Transverse colon (tissue), 4 donors: ENCODE measurements around the gene CFAP210. TPM values are rescaled to one million over a fixed set of nuclear protein-coding genes. Genes with fewer than 3 reads are reported as not detected.

Experiments used
- DNase-seq: peaks from one replicate; pipeline ENCODE4 v3.0.0-alpha.2; 2019
- H3K27ac ChIP-seq, 4 donors: fragments of 200-600 bp; sonication (generic); 2 replicates each; pipeline ENCODE4 v1.5.1; 2016 to 2018; ENCODE audit warnings: inconsistent platforms in 4 of 4
- H3K27me3 ChIP-seq: fragments of 200-600 bp; sonication (generic); 2 replicates; pipeline ENCODE4 v1.5.1; 2017; ENCODE audit warnings: inconsistent platforms
- H3K36me3 ChIP-seq, 4 donors: fragments of 200-600 bp; sonication (generic); 2 replicates each; pipeline ENCODE4 v1.5.1; 2017 to 2019; ENCODE audit warnings: inconsistent platforms in 4 of 4
- H3K4me1 ChIP-seq, 4 donors: fragments of 200-600 bp; sonication (generic); 2 replicates each; pipeline ENCODE4 v1.5.1; 2017 to 2020; ENCODE audit warnings: inconsistent platforms in 4 of 4
- H3K4me3 ChIP-seq, 4 donors: fragments of 200-600 bp; sonication (generic); 1 replicate in 1 of 4; 2 replicates in 3 of 4; pipeline versions ENCODE4 v1.5.1 to v1.6.1; 2017 to 2019; ENCODE audit warnings: inconsistent platforms in 4 of 4
- H3K9me3 ChIP-seq, 2 donors: fragments of 200-600 bp; sonication (generic); 2 replicates each; pipeline ENCODE4 v1.5.1; 2017 to 2019; ENCODE audit warnings: inconsistent platforms in 2 of 2
- CTCF ChIP-seq, 5 experiments: fragments of 200-600 bp in 3 of 5; fragments of 450-650 bp in 2 of 5; sonication (generic) in 3 of 5; IDR thresholded peaks; 1 replicate in 2 of 5; 2 replicates in 3 of 5; pipeline ENCODE4 v1.5.1; 2016 to 2017; ENCODE audit warnings: antibody characterized with exemption in 5 of 5, inconsistent platforms in 3 of 5, mild to moderate bottlenecking in 2 of 5, moderate library complexity in 1 of 5
- EP300 ChIP-seq: sonication (generic); formaldehyde crosslinking; IDR thresholded peaks from one replicate; pipeline ENCODE4 v1.6.1; 2017; ENCODE audit warnings: antibody characterized with exemption, low read depth
- POLR2A ChIP-seq: fragments of 450-650 bp; IDR thresholded peaks from one replicate; pipeline ENCODE4 v1.6.1; 2016; ENCODE audit warnings: antibody characterized with exemption, mild to moderate bottlenecking, moderate library complexity
- POLR2AphosphoS5 ChIP-seq, 3 donors: sonication (generic); formaldehyde crosslinking; IDR thresholded peaks; one replicate each; pipeline ENCODE4 v1.6.1; 2016; ENCODE audit warnings: antibody characterized with exemption in 3 of 3
- WGBS, 2 donors: methylation state at CpG; one replicate each; pipeline ENCODE4 v1.1.5; 2018; ENCODE audit warnings: low coverage in 1 of 2; 5-methylcytosine and 5-hydroxymethylcytosine counted together
- in situ Hi-C, 4 donors: fragments of 200-750 bp; cut with MboI; loops; one replicate each; pipeline versions ENCODE4 v1.15.0 to v1.15.1; 2017; ENCODE audit warnings: low sequenced_read_pairs in 3 of 4, low pct_ligation_motif_present in 1 of 4, low pct_unique_long_range_greater_than_20kb in 1 of 4
- intact Hi-C: fragments of 100-400 bp; cut with DNase I; formaldehyde crosslinking; loops from one replicate; pipeline ENCODE4 v1.15.1; 2023; ENCODE audit warnings: low total_unique reads
- total RNA-seq, 4 donors: library from RNA; depleted of rRNA; stranded (reverse); fragments of >200 nt; gene quantifications; one replicate each; pipeline ENCODE4 v1.1.0, GENCODE V29; 2016

Gene CFAP210
- total RNA-seq, 4 donors from 2014 or later, result not detected

GRCh38 chr2:169732075-169732474 lies 37.9 kb upstream of the CFAP210 start:
- in situ Hi-C loops (no loop called here), intact Hi-C loops (no loop called here)
- H3K9me3 ChIP-seq, result no peaks in the 10 kb centered on the region
- H3K4me1 ChIP-seq, result peaks cover 4 to 23% (median 7%) of the 10 kb centered on the region in 4 donors
- no peak for TF ChIP-seq EP300
- TF ChIP-seq POLR2A, result no peak
- TF ChIP-seq POLR2AphosphoS5 (IDR thresholded peaks at IDR 0.05), result no peak
- TF ChIP-seq CTCF (IDR thresholded peaks at IDR 0.05), result no peak
- H3K4me3 ChIP-seq, result no peak overlapping the region
- DNase-seq, result no peak
- H3K27ac ChIP-seq, result no peak overlapping the region
- H3K36me3 ChIP-seq, result no peaks in the 10 kb centered on the region
- no peaks in the 10 kb centered on the region for H3K27me3 ChIP-seq
- 68 to 85% methylated on average over 2 to 5 of the region's 5 CpGs for WGBS, 2 donors

GRCh38 chr2:169729274-169729605 lies 35.0 kb upstream of the CFAP210 start:
- Histone ChIP-seq H3K27ac (no peak overlapping the region), H3K36me3 (no peaks in the 10 kb centered on the region), H3K4me3 (no peak overlapping the region), H3K4me1 (peaks cover 0 to 6% (median 3%) of the 10 kb centered on the region in 4 donors), H3K9me3 (no peaks in the 10 kb centered on the region), H3K27me3 (no peaks in the 10 kb centered on the region)
- intact Hi-C loops (no loop called here), in situ Hi-C loops (no loop called here)
- 78 to 87% methylated on average over 1 of the region's 1 CpG for WGBS, 2 donors
- TF ChIP-seq POLR2A (no peak), POLR2AphosphoS5 (IDR thresholded peaks at IDR 0.05) (no peak), CTCF (IDR thresholded peaks at IDR 0.05) (no peak)
- no peak for DNase-seq

GRCh38 chr2:169727065-169727464 lies 32.9 kb upstream of the CFAP210 start:
- no peaks in the 10 kb centered on the region for H3K4me1 ChIP-seq
- no peaks in the 10 kb centered on the region for H3K36me3 ChIP-seq
- WGBS, 2 donors, result 75 to 95% methylated on average over 5 of the region's 5 CpGs
- H3K4me3 ChIP-seq, result no peak overlapping the region
- no peaks in the 10 kb centered on the region for H3K27me3 ChIP-seq
- intact Hi-C loops (no loop called here), in situ Hi-C loops (no loop called here)
- H3K9me3 ChIP-seq, result no peaks in the 10 kb centered on the region
- no peak for DNase-seq
- TF ChIP-seq CTCF (IDR thresholded peaks at IDR 0.05) (no peak), POLR2AphosphoS5 (IDR thresholded peaks at IDR 0.05) (no peak), POLR2A (no peak), EP300 (no peak)
- no peak overlapping the region for H3K27ac ChIP-seq

- DNase-seq, result no peak
- intact Hi-C loops (no loop called here), in situ Hi-C loops (no loop called here)
- Histone ChIP-seq H3K9me3 (no peaks in the 10 kb centered on the region), H3K27ac (no peak overlapping the region), H3K4me3 (no peak overlapping the region), H3K36me3 (no peaks in the 10 kb centered on the region), H3K4me1 (peaks cover 14 to 18% (median 15%) of the 10 kb centered on the region in 4 donors), H3K27me3 (no peaks in the 10 kb centered on the region)
- no peak for TF ChIP-seq POLR2AphosphoS5 (IDR thresholded peaks at IDR 0.05)
- no peak for TF ChIP-seq CTCF (IDR thresholded peaks at IDR 0.05)
- no peak for TF ChIP-seq POLR2A
- TF ChIP-seq EP300, result no peak
- 57 to 73% methylated on average over 3 of the region's 3 CpGs for WGBS, 2 donors
Observed at GRCh38 chr2:169721016-169721415, 26.8 kb upstream of the CFAP210 start.
